Transverse colon (tissue), 3 donors: ENCODE measurements around the gene KLHL22.

Source experiments
- CTCF ChIP-seq, 5 experiments: fragments of 200-600 bp in 3 of 5; fragments of 450-650 bp in 2 of 5; sonication (generic) in 3 of 5; IDR thresholded peaks; 1 replicate in 2 of 5; 2 replicates in 3 of 5; pipeline ENCODE4 v1.5.1; 2016 to 2017; ENCODE audit warnings: antibody characterized with exemption in 5 of 5, inconsistent platforms in 3 of 5, mild to moderate bottlenecking in 2 of 5, moderate library complexity in 1 of 5
- EP300 ChIP-seq: sonication (generic); formaldehyde crosslinking; IDR thresholded peaks from one replicate; pipeline ENCODE4 v1.6.1; 2017; ENCODE audit warnings: antibody characterized with exemption, low read depth
- POLR2A ChIP-seq: fragments of 450-650 bp; IDR thresholded peaks from one replicate; pipeline ENCODE4 v1.6.1; 2016; ENCODE audit warnings: antibody characterized with exemption, mild to moderate bottlenecking, moderate library complexity

DNA sequence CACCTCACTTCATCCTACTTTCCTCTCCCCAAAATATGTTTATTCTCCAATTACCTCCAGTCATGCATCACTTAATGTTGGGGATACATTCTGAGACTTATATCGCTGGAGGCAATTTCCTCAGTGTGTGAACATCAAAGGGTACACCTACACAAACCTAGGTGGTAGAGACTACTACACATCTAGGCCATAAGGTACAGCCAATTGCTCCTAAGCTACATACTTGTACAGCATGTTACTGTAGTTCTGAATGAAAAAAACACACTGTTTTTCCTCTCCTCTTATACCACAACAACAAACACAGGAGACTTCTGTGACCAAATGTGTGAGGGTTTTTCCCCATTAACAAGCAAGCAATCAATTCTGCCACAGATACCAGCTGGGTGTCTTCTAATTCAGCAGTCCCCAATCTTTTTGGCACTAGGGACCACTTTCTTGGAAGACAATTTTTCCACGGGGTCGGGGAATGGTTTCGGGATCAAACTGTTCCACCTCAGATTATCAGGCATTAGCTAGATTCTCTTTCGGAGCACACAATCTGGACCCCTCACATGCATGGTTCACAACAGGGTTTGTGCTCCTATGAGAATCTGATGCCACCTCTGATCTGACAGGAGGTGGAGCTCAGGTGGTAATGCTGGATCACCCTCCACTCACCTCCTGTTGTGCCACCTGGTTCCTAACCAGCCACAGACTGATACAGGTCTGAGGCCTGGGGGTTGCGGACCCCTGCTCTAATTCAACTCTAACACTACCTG is 5.2 kb downstream of the KLHL22 start:
- TF ChIP-seq CTCF (IDR thresholded peaks at IDR 0.05) = no peak
- no peak for TF ChIP-seq POLR2A
- TF ChIP-seq EP300 = no peak
